GM19467 (cell line): Measurements from ENCODE around the gene GRM8.

ENCODE experiments used
- ATAC-seq: cut with Tn5 transposase; IDR thresholded peaks from one replicate; pipeline ENCODE4 v1.9.1; 2021; ENCODE audit warnings: mild to moderate bottlenecking, moderate library complexity; ENCODE audit not compliant: unreplicated experiment

The GRM8 gene

GRCh38 chr7:127151379-127151778, 101.4 kb downstream of the GRM8 start:
- no peak for ATAC-seq

DNA sequence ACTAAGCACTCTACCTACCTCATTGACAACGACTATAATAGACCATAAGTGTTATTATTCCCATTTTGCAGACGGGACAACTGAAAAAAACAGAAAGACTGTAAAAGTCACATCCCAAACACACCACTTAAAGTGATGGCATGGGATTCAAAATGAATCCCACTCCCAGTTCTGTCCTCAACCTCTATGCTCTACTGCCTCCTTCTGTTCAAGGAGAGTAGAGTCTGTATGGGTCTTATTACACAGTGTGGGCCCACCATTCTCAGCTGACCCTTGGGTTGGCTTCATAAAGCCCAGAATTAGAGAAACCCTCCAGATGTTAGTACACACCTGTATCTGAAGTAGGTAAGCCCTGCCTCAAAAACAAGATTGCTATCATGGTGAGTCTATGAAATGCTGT, 102.2 kb downstream of the GRM8 start:
- ATAC-seq: no peak

- ATAC-seq: no peak
Measured at GRCh38 chr7:127146746-127147536, 105.8 kb downstream of the GRM8 start.

- ATAC-seq: no peak
Measured at GRCh38 chr7:127137146-127137545, 115.6 kb downstream of the GRM8 start.

DNA sequence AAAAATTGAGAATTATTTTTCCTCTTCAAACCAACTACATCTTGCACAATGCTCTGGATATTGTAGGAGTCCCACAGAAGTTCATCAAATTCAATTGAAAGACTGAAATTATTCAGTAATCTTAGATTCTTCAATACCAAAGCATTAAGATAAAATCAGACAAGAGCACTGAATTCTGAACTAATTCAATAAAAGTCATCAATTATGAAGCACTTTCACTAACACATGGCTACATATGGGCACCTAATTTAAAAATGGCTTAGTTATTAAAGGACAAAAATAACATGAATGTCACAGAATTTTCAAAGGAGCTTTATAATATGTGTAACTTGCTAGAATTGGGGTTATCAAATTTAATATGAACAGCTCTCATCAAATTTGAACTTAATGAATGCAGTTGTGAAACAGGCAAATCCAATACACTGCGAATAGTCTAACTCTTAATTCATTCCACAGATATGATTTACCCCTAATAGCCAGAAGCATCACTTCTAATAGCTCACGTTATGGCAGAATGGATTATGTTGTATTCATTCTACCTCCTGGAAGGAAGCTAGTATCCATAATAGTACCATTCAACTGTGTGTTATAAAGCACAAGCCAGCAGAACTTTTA, 116.8 kb downstream of the GRM8 start:
- ATAC-seq: no peak

- ATAC-seq: no peak
Measured at GRCh38 chr7:127123220-127123619, 129.5 kb downstream of the GRM8 start.

DNA sequence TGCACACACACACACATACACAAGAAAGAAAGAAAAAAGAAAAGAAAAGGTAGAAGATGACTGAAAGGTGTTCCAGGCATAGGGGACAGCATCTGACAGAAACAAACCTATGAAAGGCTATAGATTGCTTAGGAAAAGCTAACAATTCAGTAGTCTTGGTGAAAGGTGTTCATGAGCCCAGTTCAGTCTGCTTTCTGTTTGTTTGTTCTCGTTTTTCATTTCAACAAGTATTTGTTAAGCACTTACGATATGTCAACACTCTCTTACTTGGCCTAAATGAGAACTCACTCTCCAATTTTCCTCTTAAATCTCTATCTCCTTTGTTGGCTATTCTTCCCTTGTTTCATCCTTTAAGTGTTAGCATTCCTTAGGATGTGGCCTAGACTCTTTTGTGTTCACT, 133.2 kb downstream of the GRM8 start:
- ATAC-seq: no peak

GRCh38 chr7:127114742-127115265, 137.9 kb downstream of the GRM8 start:
- ATAC-seq: no peak

DNA sequence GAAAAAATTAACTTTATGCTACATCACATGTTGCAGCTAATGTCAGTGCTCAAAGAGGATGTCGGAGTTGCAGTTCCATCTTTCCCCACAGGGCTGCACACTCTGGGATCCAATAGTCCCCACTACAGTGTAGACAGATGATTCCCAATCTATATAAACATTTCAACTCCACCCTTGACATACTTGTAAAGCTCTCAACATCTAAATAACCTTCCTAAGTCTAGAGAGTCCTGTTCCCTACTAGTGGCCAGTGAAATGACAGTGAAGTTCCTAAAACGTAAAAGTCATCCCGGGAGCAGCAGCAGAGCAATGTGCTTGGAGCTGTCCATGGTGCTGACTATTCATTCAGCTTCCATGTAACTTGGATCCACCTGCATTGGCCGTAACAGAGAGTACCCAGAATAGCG, 145.1 kb downstream of the GRM8 start:
- peak; percentile 81 for ATAC-seq

DNA sequence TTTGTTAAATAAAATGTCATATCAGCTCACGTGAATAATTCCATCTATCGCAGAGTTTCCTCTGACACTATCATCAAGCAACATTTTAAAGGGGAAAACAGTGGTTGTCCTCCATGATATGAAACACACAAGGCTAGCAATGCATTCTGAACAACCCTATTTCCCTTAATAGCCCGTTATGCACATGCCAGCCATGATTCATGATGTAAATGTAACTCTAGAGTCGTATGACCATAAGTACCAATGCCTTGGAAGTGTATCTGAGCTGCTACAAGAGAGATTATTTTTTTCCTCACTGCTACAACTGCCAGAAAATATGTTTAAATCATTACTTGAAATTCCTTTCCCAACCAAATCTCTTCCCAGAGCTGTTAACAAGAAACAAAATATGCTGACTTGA, 159.4 kb downstream of the GRM8 start:
- ATAC-seq: no peak

- no peak for ATAC-seq
Measured at GRCh38 chr7:127091620-127092019, 161.1 kb downstream of the GRM8 start.

DNA sequence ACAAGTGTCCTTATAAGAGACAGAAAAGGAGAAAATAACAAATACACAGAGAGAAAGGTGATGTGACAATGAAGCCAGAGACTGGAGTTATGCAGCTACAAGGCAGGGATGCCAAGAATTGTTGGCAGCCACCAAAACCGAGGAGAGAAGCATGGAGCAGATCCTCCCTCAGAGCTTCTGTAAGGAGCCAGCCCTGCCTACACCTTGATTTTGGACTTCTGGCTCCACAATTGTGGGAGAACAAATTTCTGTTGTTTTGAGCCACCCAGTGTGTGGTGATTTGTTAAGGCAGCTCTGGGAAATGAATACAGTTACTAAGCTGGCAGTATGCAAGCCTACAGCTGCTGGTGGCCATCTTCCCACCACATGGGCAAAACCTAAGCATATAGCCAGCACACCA, 163.6 kb downstream of the GRM8 start:
- no peak for ATAC-seq

- ATAC-seq: no peak
Measured at GRCh38 chr7:127081539-127081938, 171.2 kb downstream of the GRM8 start.

DNA sequence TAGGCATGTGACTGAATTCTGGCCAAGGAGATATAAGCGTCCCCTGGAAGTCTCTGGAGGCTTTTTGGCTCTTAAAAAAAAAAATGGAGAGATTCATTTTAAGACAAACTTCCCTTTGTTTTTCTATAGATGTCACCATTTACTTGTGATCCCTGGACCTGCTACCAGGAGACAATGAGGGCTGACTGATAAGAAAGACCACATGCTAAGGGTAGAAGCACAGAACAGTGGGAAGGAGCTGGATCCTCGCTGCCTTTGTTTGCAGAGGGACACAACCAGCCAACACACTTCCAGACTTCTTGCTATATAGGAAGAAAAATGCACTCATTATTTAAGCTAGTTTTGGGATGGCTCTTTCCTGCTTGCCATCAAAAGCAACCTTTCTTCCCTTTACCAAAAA, 172.2 kb downstream of the GRM8 start:
- no peak for ATAC-seq

GRCh38 chr7:127066974-127067373, 185.8 kb downstream of the GRM8 start:
- no peak for ATAC-seq

DNA sequence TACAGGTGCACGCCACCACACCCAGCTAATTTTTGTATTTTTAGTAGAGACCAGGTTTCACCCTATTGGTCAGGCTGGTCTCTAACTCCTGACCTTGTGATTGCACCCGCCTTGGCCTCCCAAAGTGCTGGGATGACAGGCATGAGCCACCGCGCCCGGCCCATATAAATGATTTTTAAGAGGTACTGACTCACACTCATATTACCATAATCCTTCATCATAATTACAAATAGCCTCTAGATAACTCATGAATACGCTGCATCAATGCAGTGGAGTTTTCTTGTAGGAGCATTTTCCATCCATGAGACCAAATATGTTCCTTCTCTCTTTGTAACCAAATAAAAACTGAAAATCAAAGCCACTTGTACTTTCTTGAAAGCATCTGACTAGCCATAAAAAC, 193.3 kb downstream of the GRM8 start:
- ATAC-seq: no peak

DNA sequence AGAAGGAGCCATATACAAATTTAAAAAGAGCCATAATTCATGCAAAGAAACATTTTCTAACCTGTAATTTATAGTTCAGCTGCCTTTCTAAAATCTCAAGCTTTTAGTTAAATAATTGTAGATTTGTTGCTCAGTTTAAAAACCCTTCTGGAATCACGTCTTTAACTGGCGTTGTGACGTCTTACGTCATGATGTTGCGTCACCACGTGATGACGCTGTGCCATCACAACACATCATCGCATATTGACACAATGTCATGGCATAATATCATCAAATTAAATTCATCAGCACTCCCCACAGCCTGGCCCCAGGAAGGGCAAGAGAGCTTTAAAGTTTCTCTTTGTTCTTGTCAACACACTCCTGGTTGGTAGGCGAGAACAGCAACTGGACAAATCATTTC, 194.8 kb downstream of the GRM8 start:
- ATAC-seq: no peak

GRCh38 chr7:127056202-127056601, 196.5 kb downstream of the GRM8 start:
- no peak for ATAC-seq

GRCh38 chr7:127047521-127047920, 205.2 kb downstream of the GRM8 start:
- no peak for ATAC-seq

DNA sequence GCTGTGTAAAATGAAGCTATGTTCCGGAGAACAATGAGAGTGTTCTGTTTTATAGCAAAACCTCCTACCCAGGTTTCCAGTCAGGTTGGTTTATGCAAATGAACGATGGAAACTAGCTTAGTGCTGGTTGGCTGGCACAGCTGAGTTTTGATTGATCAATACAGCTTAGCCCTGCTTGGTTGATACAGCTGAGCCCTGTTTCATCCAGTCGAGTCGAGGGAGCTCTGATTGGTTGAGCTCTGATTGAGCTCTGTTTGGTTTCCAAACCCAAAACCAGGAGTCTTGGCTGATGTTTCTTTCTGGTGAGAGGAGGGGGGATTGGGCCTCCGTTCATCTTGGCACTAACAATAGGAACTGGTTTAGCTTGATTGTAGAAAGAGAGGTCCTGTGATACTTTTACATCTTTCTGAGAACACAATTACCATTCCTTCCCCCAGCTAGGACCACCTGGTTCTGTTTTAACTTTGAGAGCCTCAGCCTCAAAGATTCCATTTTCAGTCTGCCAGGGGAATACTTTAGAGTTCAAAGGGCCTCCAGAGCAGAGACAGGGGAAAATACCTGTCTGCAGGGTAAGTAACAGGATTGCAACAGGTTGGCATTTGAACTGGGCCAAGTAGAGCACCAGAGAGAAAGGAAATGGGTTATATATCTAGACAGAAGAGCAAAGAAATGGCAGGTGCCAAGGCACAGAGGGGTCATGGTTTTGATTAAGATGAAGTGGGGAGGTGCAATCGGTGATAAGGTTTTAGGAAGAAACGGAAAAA, 210.9 kb downstream of the GRM8 start:
- no peak for ATAC-seq

DNA sequence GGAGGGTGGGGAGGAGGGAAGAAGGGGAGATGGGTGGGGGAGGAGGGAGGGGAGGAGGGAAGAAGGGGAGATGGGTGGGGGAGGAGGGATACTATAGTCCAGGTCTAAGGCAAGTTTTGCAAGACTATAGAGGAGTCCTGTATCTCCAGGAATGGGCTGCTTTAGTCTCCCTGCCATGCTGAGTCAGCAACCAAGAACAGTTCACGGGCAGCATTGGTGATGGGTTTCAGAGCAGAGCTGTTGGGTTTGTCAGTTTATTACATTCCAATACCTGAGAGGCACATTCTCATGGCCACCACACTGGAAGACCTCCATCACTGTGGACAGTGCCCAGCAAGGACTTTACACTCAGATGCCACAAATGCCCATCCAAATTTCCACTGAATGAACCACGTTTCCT, 212.7 kb downstream of the GRM8 start:
- ATAC-seq: no peak

- ATAC-seq: no peak
Measured at GRCh38 chr7:127039541-127039940, 213.2 kb downstream of the GRM8 start.
